Activated T-helper 1 cell treated with anti-CD3 and anti-CD28 coated beads, Interleukin-2, amount 50 U/mL, for 16 hours (primary cell): ENCODE measurements around the gene PTRH2.

Experiments used
- DNase-seq, 2 donors: peaks; one replicate each; pipeline ENCODE4 v3.0.0-alpha.2; 2020; ENCODE audit warnings: low read depth in 1 of 2, low spot score in 1 of 2

PTRH2 gene

DNA sequence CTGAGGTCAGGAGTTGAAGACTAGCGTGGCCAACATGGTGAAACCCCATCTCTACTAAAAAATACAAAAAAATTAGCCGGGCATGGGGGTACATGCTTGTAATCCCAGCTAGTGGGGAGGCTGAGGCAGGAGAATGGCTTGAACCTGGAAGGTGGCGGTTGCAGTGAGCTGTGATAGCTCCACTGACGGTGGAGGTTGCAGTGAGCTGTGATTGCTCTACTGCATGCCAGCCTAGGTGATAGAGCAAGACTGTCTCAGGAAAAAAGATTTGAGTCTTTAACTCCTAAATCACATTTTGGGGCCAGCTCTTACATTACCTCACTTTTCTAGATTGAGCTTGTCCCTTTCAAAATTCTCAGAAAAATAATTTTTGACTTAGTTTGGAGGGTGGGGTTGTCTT is 15.4 kb upstream of the PTRH2 start:
- no peak for DNase-seq

DNA sequence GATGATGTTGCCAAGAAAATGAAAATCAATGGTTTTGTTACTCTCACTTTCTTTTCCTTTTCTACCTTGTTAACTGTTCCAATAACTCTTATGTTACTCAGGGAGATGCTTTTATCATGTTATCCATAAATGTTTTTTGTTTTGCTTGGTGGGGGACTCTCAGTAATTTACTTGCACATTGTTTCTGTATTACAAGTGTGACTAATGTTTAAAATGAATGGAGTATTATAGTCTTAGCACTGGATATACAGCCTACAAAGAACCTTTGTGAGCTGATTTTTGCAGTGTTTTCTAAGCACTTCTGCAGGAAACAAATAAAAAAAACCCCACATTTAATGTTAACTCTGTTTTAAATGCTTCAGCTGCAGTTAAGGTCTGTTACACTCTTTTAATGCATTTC is 12.3 kb upstream of the PTRH2 start:
- no peak for DNase-seq

DNA sequence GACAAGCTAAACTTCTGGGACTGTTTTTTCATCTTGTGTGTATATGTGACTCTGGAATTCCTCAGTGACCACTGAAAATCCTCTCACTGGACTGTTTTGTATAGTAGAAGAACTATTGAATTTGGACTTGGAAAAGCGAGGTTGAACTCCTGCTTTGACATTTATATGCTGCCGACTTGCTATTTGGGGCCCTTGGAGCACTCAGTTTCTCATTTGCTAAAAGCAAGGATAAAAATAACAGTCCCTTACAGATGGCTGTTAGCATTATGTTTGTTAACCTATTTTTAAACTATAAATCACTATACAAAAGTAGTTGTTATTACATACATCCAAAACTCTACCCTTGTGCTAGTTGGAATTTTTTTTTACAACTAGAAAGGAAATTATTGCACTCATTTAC is 9.2 kb upstream of the PTRH2 start:
- no peak for DNase-seq

DNA sequence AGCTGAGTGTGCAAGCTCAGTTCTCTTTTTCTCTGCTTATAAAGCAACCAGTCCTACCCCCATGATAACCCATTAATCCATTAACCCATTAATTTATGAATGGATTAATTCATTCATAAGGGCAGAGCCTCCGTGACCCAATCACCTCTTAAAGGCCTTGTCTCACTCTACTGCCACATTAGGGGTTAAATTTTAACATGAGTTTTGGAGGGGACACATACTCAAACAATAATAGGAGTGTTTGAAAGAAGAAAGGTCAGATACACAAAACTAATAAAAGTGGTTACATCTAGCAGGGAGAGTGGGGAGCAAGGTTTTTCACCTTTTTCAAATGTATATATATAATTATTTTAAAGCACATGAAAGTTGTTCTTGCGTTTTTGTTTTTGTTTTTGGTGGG is 7.0 kb upstream of the PTRH2 start:
- no peak for DNase-seq

DNA sequence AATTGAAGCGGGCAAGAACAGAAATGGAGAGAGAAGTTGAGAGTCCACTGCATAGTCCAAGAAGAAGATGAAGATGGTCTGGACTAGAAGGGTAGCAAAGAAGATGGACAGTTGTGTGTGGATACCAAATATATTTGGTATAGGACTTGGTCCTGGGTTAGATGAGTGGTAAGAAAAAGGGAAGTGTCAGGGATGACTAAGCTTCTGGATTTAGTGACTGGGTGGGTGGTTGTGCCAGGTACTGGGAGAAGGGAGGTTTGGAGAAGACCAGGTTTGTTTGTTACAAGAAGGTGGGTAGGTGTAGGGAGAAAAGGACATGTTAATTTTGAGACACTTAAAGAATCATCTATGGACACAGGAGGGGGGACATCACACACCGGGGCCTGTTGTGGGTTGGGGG is 5.6 kb upstream of the PTRH2 start:
- no peak for DNase-seq

DNA sequence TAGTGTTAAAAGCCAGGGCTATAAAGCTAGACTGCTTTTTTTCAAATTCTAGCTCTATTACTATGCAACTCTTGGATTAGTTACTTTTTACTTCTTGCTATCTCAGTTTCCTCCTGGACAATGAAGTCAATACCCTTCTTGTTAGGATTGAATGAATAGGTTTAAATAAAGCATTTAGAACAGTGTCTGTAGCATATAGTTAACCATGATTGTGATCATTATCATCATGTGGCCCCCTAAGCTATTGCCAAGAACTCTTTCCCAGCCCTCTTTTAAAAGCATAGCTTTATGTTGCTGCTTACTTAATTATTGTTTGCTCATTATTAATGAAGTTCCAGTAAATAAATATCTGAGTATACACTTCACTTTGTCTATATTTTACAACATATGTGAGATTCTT is 4.7 kb upstream of the PTRH2 start:
- no peak for DNase-seq

DNA sequence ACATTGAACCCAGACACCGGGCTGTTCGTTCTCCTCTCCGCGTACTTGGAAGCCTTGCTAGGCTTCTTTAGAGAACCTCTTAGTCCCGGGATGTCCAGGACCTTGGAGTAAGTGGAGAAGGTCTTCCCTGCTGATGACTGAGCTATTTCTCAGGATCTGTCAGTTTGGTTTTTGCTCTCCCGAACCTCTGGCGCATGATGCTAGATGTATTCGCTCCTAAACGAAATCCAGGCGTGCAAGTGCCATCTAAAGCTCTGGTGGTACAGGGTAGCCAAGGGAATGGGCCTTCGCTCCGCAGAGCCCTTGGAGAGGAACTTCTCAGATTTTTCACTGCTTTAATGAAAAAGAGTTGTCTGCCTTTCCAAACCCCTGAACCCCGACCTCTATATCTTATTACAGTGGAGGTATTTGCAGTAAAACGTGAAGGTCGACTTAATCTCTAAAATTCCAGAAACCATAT is 771 bp upstream of the PTRH2 start:
- no peak for DNase-seq

DNA sequence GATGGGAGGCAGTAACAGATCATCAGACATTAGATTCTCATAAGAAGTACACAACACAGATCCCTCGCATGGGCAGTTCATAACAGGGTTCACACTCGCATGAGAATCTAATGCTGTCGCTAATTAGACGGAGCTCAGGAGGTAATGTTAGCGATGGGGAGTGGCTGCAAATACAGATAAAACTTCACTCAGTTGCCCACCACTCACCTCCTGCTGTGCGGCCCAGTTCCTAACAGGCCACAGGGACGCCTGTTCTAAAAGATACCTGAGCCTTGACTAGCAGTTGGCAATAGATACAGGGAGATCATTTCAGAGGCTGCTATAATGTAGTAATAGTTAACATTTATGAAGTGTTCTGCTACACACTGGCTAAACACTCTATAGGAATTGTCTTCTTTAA is 4.9 kb downstream of the PTRH2 start:
- no peak for DNase-seq

DNA sequence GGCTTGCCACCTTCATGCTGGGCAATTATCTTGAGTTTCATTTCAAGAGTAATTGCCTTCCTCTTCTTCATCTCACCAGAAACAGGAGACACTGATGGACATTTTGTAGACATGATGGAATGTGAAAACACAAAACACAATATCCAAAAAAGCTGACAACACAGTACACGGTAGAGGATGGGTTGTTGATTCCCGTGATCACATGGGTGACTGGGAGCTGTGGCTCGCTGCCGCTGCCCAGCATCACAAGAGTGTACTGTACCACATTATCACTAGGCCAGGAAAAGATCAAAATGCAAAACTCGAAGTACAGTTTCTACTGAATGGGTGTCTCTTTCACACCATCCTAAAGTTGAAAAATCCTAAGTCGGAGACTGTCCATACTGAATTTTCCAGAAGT is 7.4 kb downstream of the PTRH2 start:
- DNase-seq: no peak

DNA sequence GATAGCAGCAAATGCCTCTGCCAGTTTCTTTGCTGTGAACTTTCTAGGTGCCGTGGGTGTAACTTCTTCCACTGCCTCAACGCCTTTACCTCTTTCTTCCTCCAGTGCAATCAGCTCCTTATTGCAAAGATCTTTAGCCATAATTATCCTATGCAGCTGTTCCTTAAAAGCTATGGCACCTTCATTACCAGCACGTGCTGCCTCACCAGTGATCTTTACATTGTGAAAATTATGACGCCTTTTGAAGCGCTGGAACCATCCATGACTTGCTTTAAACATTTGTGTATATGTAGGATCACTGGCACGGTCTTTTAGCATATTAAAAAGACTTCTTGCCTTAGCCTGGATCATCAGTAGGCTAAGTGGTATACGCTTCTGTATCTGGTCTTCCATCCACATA is 8.0 kb downstream of the PTRH2 start:
- no peak for DNase-seq

DNA sequence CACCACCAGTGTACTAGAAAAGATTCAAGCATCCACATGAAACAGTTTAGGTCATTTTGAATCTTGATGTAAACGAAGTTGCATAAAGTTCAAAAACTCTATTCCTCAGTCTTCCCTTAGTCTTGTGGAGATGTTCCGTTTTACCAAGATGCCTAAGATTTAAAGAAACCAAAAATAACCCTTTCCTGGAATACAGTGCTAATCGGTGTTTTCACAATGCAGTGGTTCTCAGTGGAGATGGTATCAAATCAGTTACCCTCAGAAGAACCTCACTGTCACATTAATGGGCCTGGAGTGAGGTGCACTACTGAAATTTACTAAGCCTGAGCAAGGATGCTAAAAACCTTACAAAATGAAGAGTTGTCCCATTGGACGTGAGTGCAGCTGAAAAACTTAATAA is 9.1 kb downstream of the PTRH2 start:
- DNase-seq: no peak

DNA sequence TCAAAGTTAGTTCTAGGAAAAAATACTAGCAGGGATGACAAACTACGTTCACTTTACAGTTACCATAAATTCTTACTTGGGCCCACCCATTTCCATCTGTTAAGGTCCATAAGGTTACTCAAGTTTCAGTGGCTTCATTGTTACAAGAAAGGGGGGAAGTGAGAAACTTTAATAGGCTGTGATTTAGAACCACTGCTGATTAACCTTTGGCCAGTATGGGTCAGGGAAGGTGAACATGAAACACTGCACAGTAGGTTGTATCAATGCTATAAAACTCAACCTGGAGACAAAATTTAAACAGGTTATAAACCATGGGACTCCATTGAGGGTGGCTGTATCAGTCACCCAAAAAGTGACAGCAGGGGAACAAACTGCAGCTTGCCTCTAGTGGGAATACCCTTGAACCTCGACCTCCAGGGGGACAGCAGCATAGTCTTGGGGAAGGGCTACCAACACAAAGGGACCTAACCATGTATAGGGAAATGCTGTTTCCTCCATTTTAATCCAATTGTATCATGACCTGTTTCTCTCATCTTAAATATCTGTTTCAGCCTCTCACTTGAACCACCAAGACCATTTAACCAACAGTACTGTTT is 10.4 kb downstream of the PTRH2 start:
- DNase-seq: no peak

DNA sequence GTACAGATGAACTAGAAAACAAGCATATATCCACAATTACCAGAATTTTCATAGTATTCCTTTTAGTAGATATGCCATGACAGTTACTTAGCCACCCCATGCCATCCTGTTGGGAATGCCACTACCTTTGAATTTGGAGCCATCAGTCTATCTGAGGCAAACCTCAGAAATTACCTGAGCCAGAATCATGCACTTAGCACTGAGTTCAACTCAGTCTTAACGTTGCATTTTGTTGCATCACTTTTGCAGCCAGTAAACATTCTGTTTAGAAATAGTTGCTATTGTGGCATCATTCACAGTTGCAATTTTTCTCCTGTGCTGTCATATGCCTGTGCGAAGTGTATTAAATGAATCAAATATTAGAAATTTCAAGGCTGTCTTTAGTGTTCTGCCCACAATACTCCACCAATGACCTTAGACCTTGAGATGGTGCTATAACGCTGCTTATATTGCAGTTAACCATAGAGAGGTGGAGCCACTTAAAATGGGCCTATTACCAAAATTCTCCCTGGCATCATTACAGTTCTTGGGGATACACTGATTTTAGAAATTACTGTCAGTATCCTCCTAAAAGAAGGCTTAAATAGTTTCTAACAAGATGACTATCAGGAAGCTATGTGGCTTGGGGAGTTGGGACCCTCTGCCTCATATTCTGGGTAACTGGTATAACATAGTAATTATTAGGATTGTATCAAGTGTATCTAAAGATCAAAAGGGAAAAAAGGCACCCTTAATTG is 11.1 kb downstream of the PTRH2 start:
- no peak for DNase-seq

DNA sequence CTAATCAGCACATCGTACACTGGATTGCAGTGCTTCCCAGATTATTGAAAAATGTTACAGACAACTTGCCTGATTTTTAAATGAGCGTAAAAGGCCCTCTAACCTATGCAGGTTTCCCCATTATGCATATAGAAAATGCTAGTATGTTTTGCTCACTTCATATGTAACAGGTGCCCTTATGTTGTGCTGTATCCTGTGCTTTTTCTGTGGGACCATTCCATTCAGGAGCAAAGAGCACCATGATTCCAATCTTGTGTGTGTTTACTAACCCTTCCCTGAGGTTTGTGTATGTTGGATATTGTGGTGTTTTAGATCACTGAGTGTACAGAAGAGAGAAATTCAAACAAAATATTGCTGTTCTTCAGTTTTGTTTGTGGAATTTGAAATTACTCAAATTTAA is 12.9 kb downstream of the PTRH2 start:
- no peak for DNase-seq

DNA sequence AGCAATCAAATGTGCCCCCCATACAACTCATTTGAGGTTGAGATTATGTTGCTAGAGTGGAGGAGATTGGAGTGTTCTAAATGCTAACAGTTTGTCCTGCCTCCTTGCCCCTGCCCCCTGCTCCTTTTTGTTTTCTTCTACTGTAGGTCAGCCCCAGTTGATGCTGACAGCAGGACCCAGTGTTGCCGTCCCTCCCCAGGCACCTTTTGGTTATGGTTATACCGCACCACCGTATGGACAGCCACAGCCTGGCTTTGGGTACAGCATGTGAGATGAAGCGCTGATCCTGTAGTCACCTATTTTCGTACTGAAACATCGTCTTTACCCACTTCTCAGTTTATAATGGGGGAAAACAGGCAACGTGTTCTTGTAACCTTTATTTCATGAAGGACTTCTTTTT is 13.6 kb downstream of the PTRH2 start:
- DNase-seq: no peak

DNA sequence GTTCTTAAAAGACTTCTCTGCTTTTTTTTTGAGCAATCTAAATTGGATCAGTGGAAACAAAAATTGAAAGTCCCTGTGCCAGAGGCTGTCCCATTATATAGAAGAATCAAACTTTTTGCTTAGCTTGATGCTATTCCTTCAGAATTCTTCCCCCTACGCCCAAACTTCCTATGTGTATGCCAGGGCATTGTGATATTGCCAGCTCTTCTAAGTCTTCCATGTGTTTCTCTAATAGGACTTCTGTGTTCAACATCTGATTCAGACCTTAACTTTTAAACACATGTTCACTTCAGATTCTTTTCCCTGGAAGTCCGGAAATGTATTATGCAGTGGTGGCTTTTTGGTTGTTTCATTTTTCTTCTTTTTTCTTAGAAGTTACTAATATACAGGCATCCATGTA is 18.7 kb downstream of the PTRH2 start:
- no peak for DNase-seq

DNA sequence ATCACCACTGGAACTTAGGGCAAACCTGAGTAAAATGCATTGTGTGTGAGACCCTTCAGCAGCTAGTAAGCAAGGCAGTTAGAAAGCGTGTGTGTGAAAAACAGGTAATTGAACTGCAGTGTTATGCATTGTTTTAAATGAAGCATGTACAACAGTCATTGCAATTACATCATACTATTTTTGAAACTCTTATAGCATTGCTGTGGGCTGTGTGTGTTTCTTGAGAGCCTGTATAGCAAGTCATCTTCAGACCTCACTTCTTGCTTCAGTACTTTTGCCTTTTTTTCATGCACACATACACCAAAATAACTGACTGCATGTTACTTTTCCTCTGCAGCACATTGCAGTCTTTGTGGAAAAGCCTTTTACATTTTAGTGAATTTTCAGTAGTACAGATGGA is 19.2 kb downstream of the PTRH2 start:
- DNase-seq: no peak

DNA sequence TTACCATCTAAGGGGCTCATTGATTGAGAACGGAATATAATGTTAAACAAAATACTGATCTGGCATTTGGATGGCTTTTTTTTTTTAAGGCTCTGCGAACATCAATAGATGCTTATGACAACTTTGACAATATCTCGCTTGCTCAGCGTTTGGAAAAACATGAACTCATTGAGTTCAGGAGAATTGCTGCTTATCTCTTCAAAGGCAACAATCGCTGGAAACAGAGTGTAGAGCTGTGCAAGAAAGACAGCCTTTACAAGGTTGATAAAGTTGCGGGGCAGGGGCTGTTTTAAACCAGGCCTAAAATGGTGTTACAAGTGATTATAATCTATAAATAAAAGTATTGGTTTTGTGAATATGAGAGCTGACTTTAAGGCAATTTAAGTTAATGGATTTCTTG is 22.3 kb downstream of the PTRH2 start:
- no peak for DNase-seq

DNA sequence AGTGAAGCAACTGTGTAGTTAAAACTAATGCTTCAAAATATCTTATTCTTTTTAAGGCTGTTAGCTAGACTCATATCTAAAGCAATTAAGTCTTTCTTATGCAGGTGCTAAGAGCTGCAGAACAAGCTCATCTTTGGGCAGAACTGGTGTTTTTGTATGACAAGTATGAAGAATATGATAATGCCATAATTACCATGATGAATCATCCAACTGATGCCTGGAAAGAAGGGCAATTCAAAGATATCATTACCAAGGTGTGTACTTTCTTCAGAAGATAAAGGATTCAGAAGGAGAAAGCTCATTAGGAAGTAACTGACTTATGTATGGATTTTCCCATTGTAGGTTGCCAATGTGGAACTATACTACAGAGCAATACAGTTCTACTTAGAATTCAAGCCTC is 23.9 kb downstream of the PTRH2 start:
- DNase-seq: no peak

DNA sequence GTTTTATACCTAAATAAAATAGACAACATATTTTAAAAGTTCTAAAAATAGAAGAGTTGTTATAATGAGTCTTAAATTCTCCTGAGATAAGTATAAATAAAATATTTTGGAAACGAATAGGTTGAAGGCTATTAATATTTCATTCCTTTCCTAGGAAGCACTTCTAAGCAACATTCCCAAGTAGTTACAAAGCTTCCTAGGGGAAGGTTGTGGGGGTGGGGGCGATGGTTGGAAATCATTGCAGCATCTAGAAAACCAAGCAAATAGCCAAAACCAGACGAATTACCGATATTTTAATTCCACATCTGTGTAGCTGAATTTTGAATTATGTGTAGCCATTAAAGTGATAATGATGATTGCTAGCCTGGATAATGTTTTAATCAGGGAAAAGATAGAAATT is 26.9 kb downstream of the PTRH2 start:
- DNase-seq: no peak

DNA sequence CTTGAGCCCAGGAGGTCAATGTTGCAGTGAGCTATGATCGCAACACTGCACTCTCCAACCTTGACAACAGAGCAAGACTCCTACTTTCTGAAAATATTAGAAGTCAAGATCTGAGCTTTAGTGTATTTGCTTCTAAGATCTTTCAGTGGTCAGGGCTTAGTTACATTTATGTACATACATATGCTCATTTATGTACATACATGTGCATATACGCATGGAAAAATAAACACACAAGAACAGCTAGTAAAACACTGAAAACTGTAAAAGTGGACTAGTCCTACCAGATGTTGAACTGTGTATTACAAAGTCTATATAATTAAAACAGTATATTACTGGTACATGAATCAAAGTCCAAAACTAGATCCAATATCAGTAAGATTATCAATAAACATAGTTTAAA is 28.3 kb downstream of the PTRH2 start:
- DNase-seq: no peak

DNA sequence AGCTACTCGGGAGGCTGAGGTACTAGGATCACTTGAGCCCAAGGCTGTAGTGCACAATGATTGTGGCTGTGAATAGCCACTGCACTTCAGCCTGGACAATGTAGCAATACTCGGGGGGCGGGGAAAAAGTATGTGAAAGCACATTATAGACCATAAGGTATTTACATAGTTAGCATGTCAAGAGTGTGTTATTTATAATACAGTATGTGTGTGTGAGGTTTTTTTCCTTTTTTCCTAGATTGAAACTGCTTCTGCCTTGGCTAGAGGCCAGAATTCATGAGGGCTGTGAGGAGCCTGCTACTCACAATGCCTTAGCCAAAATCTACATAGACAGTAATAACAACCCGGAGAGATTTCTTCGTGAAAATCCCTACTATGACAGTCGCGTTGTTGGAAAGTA is 30.5 kb downstream of the PTRH2 start:
- DNase-seq: no peak

DNA sequence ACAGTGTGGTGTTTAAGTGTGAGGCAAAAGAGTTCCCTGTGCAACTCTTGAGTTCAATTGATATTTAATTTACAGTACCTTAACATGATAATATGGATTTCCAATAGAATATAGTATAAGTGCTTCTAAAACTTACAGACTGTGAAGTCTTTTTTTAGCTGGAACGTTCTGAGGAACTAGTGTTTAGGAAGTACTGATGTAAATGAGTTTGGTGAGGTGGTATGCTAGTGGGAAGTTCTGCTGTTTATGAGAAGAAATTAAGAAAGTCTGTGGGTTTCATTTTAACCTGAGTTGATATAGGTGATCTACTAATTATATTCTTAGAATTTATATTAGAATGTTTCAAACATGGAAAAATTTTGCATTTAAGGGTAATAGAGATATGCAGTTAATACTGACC is 32.0 kb downstream of the PTRH2 start:
- DNase-seq: no peak
